ENCODE results near the gene AKR7A3.

The AKR7A3 gene

GRCh38 chr1:19255288-19255687 lies 33.3 kb downstream of the AKR7A3 start:
- no CpG with 5 or more reads among the region's 4 CpGs for WGBS, 2 donors (ENCODE audit: extremely low coverage in 2 of 2, insufficient read length in 2 of 2, insufficient replicate concordance in 1 of 2)
- Histone ChIP-seq H3K36me3 (replicated peaks in 1 of 2; ENCODE audit: control insufficient read depth in 2 of 2, insufficient read depth in 2 of 2, low read length in 2 of 2) (peaks cover 36 to 71% of the 10 kb centered on the region in 2 donors), H3K18ac (ENCODE audit: low read length) (no peak overlapping the region), H3K79me1 (ENCODE audit: low read depth, low read length) (peaks cover 7% of the 10 kb centered on the region), H3K27ac (replicated peaks; ENCODE audit: low read length) (no peak overlapping the region), H4K91ac (ENCODE audit: low read depth, low read length, poor library complexity) (no peak overlapping the region), H3K23ac (ENCODE audit: low read depth, low read length, poor library complexity) (no peak overlapping the region), H3K27me3 (ENCODE audit: control insufficient read depth in 3 of 3, insufficient read depth in 3 of 3, low read depth in 1 of 3, low read length in 3 of 3) (no peaks in the 10 kb centered on the region), H2AK5ac (ENCODE audit: low read depth, low read length) (no peak overlapping the region), H3K4me3 (ENCODE audit: low read length in 2 of 2) (no peak overlapping the region), H3K14ac (ENCODE audit: low read length) (no peak overlapping the region), H3K4ac (ENCODE audit: low read length) (no peak overlapping the region), H3K4me2 (ENCODE audit: insufficient read depth, low read length, poor library complexity, severe bottlenecking) (no peak overlapping the region), H3K4me1 (ENCODE audit: control insufficient read depth in 2 of 2, insufficient read depth in 1 of 2, low read depth in 1 of 2, low read length in 2 of 2) (peaks cover 9 to 13% of the 10 kb centered on the region in 2 donors), H3K9me3 (replicated peaks in 1 of 2; ENCODE audit: control insufficient read depth in 2 of 2, insufficient read depth in 1 of 2, low read depth in 1 of 2, low read length in 2 of 2) (no peaks in the 10 kb centered on the region), H2BK120ac (ENCODE audit: low read depth, low read length) (no peak overlapping the region), H2BK5ac (ENCODE audit: low read length) (no peak overlapping the region), H2AFZ (ENCODE audit: low read length) (no peak overlapping the region), H4K8ac (ENCODE audit: low read depth, low read length) (no peak overlapping the region), H2BK12ac (ENCODE audit: low read length) (no peak overlapping the region), H2BK15ac (ENCODE audit: low read length) (no peak overlapping the region), H3K9ac (ENCODE audit: low read depth, low read length, poor library complexity) (no peak overlapping the region)
- DNase-seq (ENCODE audit: low spot score) = no peak

- peak; percentile 12 for DNase-seq (ENCODE audit: low spot score)
- Histone ChIP-seq H2AK5ac (ENCODE audit: low read depth, low read length) (no peak overlapping the region), H3K36me3 (replicated peaks in 1 of 2; ENCODE audit: control insufficient read depth in 2 of 2, insufficient read depth in 2 of 2, low read length in 2 of 2) (peaks cover 31 to 64% of the 10 kb centered on the region in 2 donors), H3K4ac (ENCODE audit: low read length) (no peak overlapping the region), H3K18ac (ENCODE audit: low read length) (no peak overlapping the region), H3K14ac (ENCODE audit: low read length) (no peak overlapping the region), H3K79me1 (ENCODE audit: low read depth, low read length) (peaks cover 7% of the 10 kb centered on the region), H3K9me3 (replicated peaks in 1 of 2; ENCODE audit: control insufficient read depth in 2 of 2, insufficient read depth in 1 of 2, low read depth in 1 of 2, low read length in 2 of 2) (no peaks in the 10 kb centered on the region), H3K4me2 (ENCODE audit: insufficient read depth, low read length, poor library complexity, severe bottlenecking) (no peak overlapping the region), H2BK120ac (ENCODE audit: low read depth, low read length) (no peak overlapping the region), H3K4me1 (ENCODE audit: control insufficient read depth in 2 of 2, insufficient read depth in 1 of 2, low read depth in 1 of 2, low read length in 2 of 2) (peaks cover 10 to 13% of the 10 kb centered on the region in 2 donors), H2BK12ac (ENCODE audit: low read length) (no peak overlapping the region), H4K8ac (ENCODE audit: low read depth, low read length) (no peak overlapping the region), H3K27ac (replicated peaks; ENCODE audit: low read length) (peak overlapping the region; percentile 73), H4K91ac (ENCODE audit: low read depth, low read length, poor library complexity) (no peak overlapping the region), H2AFZ (ENCODE audit: low read length) (no peak overlapping the region), H3K23ac (ENCODE audit: low read depth, low read length, poor library complexity) (no peak overlapping the region), H2BK5ac (ENCODE audit: low read length) (no peak overlapping the region), H3K27me3 (ENCODE audit: control insufficient read depth in 3 of 3, insufficient read depth in 3 of 3, low read depth in 1 of 3, low read length in 3 of 3) (no peaks in the 10 kb centered on the region), H2BK15ac (ENCODE audit: low read length) (no peak overlapping the region), H3K9ac (ENCODE audit: low read depth, low read length, poor library complexity) (no peak overlapping the region), H3K4me3 (ENCODE audit: low read length in 2 of 2) (no peak overlapping the region)
These were observed 34.2 kb downstream of the AKR7A3 start for GRCh38 chr1:19254416-19254815.

- H2BK5ac ChIP-seq (ENCODE audit: low read length) = peak within 1 kb of the TSS; percentile 99
- H3K9me3 ChIP-seq (replicated peaks in 1 of 2; ENCODE audit: control insufficient read depth in 2 of 2, insufficient read depth in 1 of 2, low read depth in 1 of 2, low read length in 2 of 2) = no peaks in the 10 kb centered on the region
- H3K36me3 ChIP-seq (replicated peaks in 1 of 2; ENCODE audit: control insufficient read depth in 2 of 2, insufficient read depth in 2 of 2, low read length in 2 of 2) = peaks cover 10 to 39% of the 10 kb centered on the region in 2 donors
- H2BK15ac ChIP-seq (ENCODE audit: low read length) = no peak within 1 kb of the TSS
- peak; percentile 85 for DNase-seq (ENCODE audit: low spot score)
- H3K4me1 ChIP-seq (ENCODE audit: control insufficient read depth in 2 of 2, insufficient read depth in 1 of 2, low read depth in 1 of 2, low read length in 2 of 2) = peaks cover 10 to 13% of the 10 kb centered on the region in 2 donors
- H3K4me2 ChIP-seq (ENCODE audit: insufficient read depth, low read length, poor library complexity, severe bottlenecking) = peak within 1 kb of the TSS; percentile 82
- H3K27me3 ChIP-seq (ENCODE audit: control insufficient read depth in 3 of 3, insufficient read depth in 3 of 3, low read depth in 1 of 3, low read length in 3 of 3) = no peaks in the 10 kb centered on the region
- peak within 1 kb of the TSS; percentile 91 to 96 for H3K4me3 ChIP-seq (ENCODE audit: low read length in 2 of 2)
- peak within 1 kb of the TSS; percentile 99 for H3K23ac ChIP-seq (ENCODE audit: low read depth, low read length, poor library complexity)
- no peak within 1 kb of the TSS for H3K14ac ChIP-seq (ENCODE audit: low read length)
- WGBS, 2 donors (ENCODE audit: extremely low coverage in 2 of 2, insufficient read length in 2 of 2, insufficient replicate concordance in 1 of 2) = no CpG with 5 or more reads among the region's 81 CpGs
- H3K79me1 ChIP-seq (ENCODE audit: low read depth, low read length) = peaks cover 9% of the 10 kb centered on the region
- H3K4ac ChIP-seq (ENCODE audit: low read length) = no peak within 1 kb of the TSS
- peak within 1 kb of the TSS; percentile 6 for H2AK5ac ChIP-seq (ENCODE audit: low read depth, low read length)
- peak within 1 kb of the TSS; percentile 98 for H3K27ac ChIP-seq (replicated peaks; ENCODE audit: low read length)
- H4K91ac ChIP-seq (ENCODE audit: low read depth, low read length, poor library complexity) = peak within 1 kb of the TSS; percentile 96
- H2BK120ac ChIP-seq (ENCODE audit: low read depth, low read length) = peak within 1 kb of the TSS; percentile 98
- H4K8ac ChIP-seq (ENCODE audit: low read depth, low read length) = peak within 1 kb of the TSS; percentile 87
- peak within 1 kb of the TSS; percentile 99 for H3K9ac ChIP-seq (ENCODE audit: low read depth, low read length, poor library complexity)
- H2AFZ ChIP-seq (ENCODE audit: low read length) = peak within 1 kb of the TSS; percentile 98
- H3K18ac ChIP-seq (ENCODE audit: low read length) = peak within 1 kb of the TSS; percentile 100
- H2BK12ac ChIP-seq (ENCODE audit: low read length) = peak within 1 kb of the TSS; percentile 43
These were observed 37.0 kb downstream of the AKR7A3 start, which contains the start of the genes EMC1 and MRTO4 for GRCh38 chr1:19251305-19252196. EMC1 (minus strand) TSS chr1:19251524; CDS start chr1:19251509, 15 bp downstream. MRTO4 (plus strand) TSS chr1:19251805; CDS start chr1:19251836, 31 bp downstream.

- Histone ChIP-seq H3K9ac (ENCODE audit: low read depth, low read length, poor library complexity) (peak overlapping the region; percentile 78), H3K9me3 (replicated peaks in 1 of 2; ENCODE audit: control insufficient read depth in 2 of 2, insufficient read depth in 1 of 2, low read depth in 1 of 2, low read length in 2 of 2) (no peaks in the 10 kb centered on the region), H2BK12ac (ENCODE audit: low read length) (no peak overlapping the region), H3K36me3 (replicated peaks in 1 of 2; ENCODE audit: control insufficient read depth in 2 of 2, insufficient read depth in 2 of 2, low read length in 2 of 2) (peaks cover 5 to 31% of the 10 kb centered on the region in 2 donors), H2AFZ (ENCODE audit: low read length) (peak overlapping the region; percentile 98), H3K4me1 (ENCODE audit: control insufficient read depth in 2 of 2, insufficient read depth in 1 of 2, low read depth in 1 of 2, low read length in 2 of 2) (peaks cover 10 to 13% of the 10 kb centered on the region in 2 donors), H3K79me1 (ENCODE audit: low read depth, low read length) (peaks cover 7% of the 10 kb centered on the region), H2BK120ac (ENCODE audit: low read depth, low read length) (peak overlapping the region; percentile 98), H3K27ac (replicated peaks; ENCODE audit: low read length) (peak overlapping the region; percentile 98), H2BK15ac (ENCODE audit: low read length) (no peak overlapping the region), H3K23ac (ENCODE audit: low read depth, low read length, poor library complexity) (no peak overlapping the region), H2AK5ac (ENCODE audit: low read depth, low read length) (no peak overlapping the region), H3K4ac (ENCODE audit: low read length) (no peak overlapping the region), H4K8ac (ENCODE audit: low read depth, low read length) (no peak overlapping the region), H2BK5ac (ENCODE audit: low read length) (no peak overlapping the region), H4K91ac (ENCODE audit: low read depth, low read length, poor library complexity) (no peak overlapping the region), H3K4me2 (ENCODE audit: insufficient read depth, low read length, poor library complexity, severe bottlenecking) (peak overlapping the region; percentile 82), H3K14ac (ENCODE audit: low read length) (no peak overlapping the region), H3K18ac (ENCODE audit: low read length) (no peak overlapping the region), H3K27me3 (ENCODE audit: control insufficient read depth in 3 of 3, insufficient read depth in 3 of 3, low read depth in 1 of 3, low read length in 3 of 3) (no peaks in the 10 kb centered on the region), H3K4me3 (ENCODE audit: low read length in 2 of 2) (peak overlapping the region; percentile 91 to 96)
- WGBS, 2 donors (ENCODE audit: extremely low coverage in 2 of 2, insufficient read length in 2 of 2, insufficient replicate concordance in 1 of 2) = no CpG with 5 or more reads among the region's 14 CpGs
- DNase-seq (ENCODE audit: low spot score) = peak; percentile 27
These were observed 37.8 kb downstream of the AKR7A3 start for GRCh38 chr1:19250629-19251304.
